T-helper 17 cell (primary cell): Measurements from ENCODE around the gene ZNF429. TPM values are rescaled to one million over a fixed set of nuclear protein-coding genes. Genes with fewer than 3 reads are reported as not detected.
"Not testable (repeated sequence)": the region's sequence is repeated elsewhere in the genome, so short reads cannot be mapped to it uniquely, and the experiment has no call there.

Source experiments
- ATAC-seq: fragments of 150-1000 bp; cut with Tn5 transposase; 2 replicates; pipeline ENCODE4 v1.10.0; 2021; ENCODE audit warnings: mild to moderate bottlenecking, moderate library complexity
- DNase-seq, 3 donors: peaks; one replicate each; pipeline versions ENCODE4 v3.0.0 to v3.0.0-alpha.2; 2020 to 2021
- H3K9me3 ChIP-seq: one replicate; pipeline ENCODE4 v1.7.0; 2013; ENCODE audit warnings: low read length, mild to moderate bottlenecking; ENCODE audit not compliant: control insufficient read depth, poor library complexity, severe bottlenecking
- H3K27ac Mint-ChIP-seq: one replicate; pipeline ENCODE4 v1.8.0; 2022; ENCODE audit warnings: mild to moderate bottlenecking, moderate library complexity, mixed read lengths
- H3K27me3 Mint-ChIP-seq: one replicate; pipeline ENCODE4 v1.8.0; 2022; ENCODE audit warnings: mixed read lengths
- H3K36me3 Mint-ChIP-seq: one replicate; pipeline ENCODE4 v1.8.0; 2022; ENCODE audit warnings: low read depth, mixed read lengths
- H3K4me1 Mint-ChIP-seq: one replicate; pipeline ENCODE4 v1.8.0; 2022; ENCODE audit warnings: mild to moderate bottlenecking, mixed read lengths
- H3K4me3 Mint-ChIP-seq: one replicate; pipeline ENCODE4 v1.8.0; 2022; ENCODE audit warnings: mild to moderate bottlenecking, moderate library complexity, mixed read lengths
- total RNA-seq, 4 donors: library from RNA in 2 of 4; stranded (reverse) in 2 of 4; gene quantifications; one replicate each; pipeline ENCODE4 v1.2.3 and lab custom pipeline; 2022 to 2026

ZNF429 gene
- total RNA-seq, 2 donors from 2014 or later: 10.7 to 12.4 TPM

DNA sequence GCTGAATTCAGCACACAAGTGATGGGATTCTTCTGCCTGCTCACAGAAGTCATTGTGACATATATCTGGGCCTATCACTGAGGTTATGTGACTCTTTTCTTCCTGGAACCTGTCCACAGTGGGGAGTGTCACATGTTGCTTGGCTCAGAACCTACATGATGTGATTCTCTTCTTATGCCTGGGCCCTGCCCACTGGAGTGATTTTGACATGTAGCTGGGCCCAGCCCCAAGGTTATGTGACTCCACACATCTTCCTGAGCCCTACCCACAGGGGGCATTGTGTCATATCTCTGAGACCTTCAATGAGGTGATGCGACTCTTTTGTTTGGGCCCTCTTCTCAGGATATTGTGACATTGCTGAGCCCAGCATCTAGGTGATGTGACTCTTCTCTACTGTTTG lies 17.4 kb upstream of the ZNF429 start:
- H3K9me3 ChIP-seq: no peaks in the 10 kb centered on the region
- DNase-seq (no peak), ATAC-seq (no peak)
- Mint-ChIP-seq H3K36me3 (no peaks in the 10 kb centered on the region), H3K4me1 (peaks cover 4% of the 10 kb centered on the region), H3K27ac (no peak overlapping the region), H3K27me3 (no peaks in the 10 kb centered on the region), H3K4me3 (no peak overlapping the region)

DNA sequence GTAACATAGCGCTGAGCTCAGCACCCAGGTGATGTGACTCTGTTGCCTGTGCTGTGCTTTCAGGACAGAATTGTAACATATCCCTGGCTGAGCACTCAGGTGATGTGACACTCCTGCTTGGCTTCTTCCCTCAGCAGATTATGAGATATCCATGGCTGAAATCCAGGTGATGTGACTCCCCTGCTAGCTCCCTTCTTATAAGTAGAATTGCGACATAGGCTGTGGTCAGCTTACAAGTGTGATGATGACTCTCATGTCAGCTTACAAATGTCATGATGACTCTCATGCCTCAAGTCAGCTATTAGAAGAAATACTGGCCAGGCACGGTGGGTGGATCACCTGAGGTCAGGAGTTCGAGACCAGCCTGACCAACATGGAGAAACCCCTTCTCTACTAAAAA lies 14.3 kb upstream of the ZNF429 start:
- Mint-ChIP-seq H3K27me3 (no peaks in the 10 kb centered on the region), H3K4me3 (no peak overlapping the region), H3K36me3 (no peaks in the 10 kb centered on the region), H3K27ac (no peak overlapping the region), H3K4me1 (no peaks in the 10 kb centered on the region)
- ATAC-seq (no peak), DNase-seq (no peak)
- no peaks in the 10 kb centered on the region for H3K9me3 ChIP-seq

DNA sequence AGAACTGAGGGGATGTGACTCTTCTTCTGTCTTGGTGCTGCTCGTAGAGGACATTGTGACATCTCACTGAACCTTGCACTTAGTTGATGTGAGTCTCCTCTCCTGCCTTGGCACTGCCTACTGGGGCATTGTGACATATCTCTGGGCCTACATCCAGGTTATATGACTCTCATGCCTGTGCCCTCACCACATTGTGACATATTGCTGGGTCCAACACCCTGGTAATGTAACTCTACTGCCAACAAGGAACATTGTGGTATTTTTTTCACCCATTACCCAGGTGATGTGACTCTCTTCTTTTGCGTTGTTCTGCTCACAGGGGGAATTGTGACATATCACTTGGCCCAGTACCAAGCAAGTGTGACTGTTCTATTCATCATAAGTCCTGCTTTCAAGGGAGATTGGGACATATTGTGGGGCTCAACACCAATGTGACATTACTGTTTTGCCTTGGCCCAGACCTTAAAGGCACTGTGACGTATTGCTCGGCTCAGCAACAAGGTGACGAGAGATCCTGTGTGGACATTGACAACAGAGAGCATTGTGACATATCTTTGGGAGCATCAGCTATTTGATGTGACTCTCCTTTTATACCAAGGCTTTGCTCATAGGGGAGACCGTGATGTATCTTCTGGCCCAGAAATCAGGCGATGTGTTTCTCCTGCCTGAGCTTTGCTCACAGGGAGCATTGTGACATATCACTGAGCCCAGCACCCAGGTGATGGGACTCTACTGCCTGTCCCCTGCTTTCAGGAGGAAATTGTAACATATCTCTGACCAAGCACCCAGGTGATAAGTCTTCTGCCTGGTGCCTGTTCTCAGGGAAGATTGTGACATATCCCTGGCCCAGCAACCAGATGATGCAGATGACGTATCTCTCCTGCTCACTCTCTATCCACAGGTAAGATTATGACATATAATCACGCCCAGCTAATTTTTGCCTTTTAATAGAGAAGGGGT lies 12.2 kb upstream of the ZNF429 start:
- no peaks in the 10 kb centered on the region for H3K9me3 ChIP-seq
- H3K27me3 Mint-ChIP-seq: no peaks in the 10 kb centered on the region
- ATAC-seq: no peak
- no peak for DNase-seq
- no peak overlapping the region for H3K4me3 Mint-ChIP-seq
- H3K4me1 Mint-ChIP-seq: no peaks in the 10 kb centered on the region
- H3K27ac Mint-ChIP-seq: no peak overlapping the region
- H3K36me3 Mint-ChIP-seq: no peaks in the 10 kb centered on the region

DNA sequence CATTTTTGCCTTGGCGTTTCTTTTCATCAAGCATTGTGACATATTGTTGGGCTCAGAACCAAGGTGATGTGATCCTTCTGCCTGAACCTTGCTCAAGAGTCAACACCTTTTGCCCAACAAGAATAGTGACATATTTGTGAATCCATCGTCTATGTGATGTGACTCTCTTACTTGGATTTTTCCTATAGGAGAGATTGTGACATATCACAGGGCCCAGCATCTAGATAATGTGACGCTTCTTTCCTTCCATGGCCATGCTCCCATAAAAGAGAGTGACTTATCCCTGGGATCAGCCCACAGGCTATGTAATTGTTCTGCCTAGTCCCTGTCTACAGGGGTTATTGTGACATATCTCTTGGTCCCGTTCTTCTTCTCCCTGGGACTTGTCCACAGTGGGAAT lies 8.5 kb upstream of the ZNF429 start:
- no peaks in the 10 kb centered on the region for H3K27me3 Mint-ChIP-seq
- H3K36me3 Mint-ChIP-seq: no peaks in the 10 kb centered on the region
- ATAC-seq (no peak), DNase-seq (no peak)
- H3K9me3 ChIP-seq: no peaks in the 10 kb centered on the region
- H3K27ac Mint-ChIP-seq: no peak overlapping the region
- no peak overlapping the region for H3K4me3 Mint-ChIP-seq
- H3K4me1 Mint-ChIP-seq: no peaks in the 10 kb centered on the region

DNA sequence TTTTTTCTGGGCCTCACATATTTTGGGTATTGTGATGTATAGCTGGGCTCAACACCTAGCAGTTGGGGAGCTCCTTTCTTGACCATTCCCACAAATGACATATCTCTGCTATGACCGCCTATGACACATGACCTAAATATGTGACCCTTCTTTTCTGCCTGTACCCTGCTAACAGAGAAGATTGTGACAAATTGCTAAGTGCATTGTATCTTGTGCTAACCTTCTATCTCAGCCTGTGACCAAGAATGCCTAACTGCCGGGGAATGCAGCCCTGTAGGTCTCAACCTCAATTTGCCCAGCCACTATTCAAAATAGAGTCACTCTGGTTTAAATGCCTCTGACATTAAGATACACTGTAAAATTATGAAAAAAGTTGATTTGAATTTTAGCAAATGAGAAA lies 6.8 kb upstream of the ZNF429 start:
- Mint-ChIP-seq H3K27me3 (no peaks in the 10 kb centered on the region), H3K36me3 (no peaks in the 10 kb centered on the region), H3K27ac (no peak overlapping the region), H3K4me3 (no peak overlapping the region), H3K4me1 (no peaks in the 10 kb centered on the region)
- ATAC-seq (no peak), DNase-seq (no peak)
- H3K9me3 ChIP-seq: no peaks in the 10 kb centered on the region

DNA sequence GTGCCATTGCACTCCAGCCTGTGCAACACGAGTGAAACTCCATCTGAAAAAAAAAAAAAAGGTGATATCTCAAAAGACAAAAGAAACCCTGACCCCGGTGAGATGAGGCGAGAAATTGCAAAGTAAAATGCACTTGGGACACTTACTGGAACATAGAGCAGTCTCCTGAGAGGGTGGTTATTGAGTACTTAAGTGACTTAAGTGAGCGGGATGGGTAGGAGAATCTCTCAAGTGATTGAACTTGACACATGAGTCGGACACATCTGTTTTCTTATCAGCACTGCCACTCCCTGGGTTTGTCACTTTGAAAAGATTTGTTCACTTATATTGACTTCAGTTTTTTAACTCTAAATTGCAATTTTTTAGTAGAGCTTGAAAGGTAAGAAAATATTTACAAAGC lies 2.8 kb downstream of the ZNF429 start:
- H3K4me3 Mint-ChIP-seq: peak overlapping the region; percentile 50
- H3K9me3 ChIP-seq: no peaks in the 10 kb centered on the region
- no peaks in the 10 kb centered on the region for H3K27me3 Mint-ChIP-seq
- DNase-seq (no peak), ATAC-seq (no peak)
- H3K36me3 Mint-ChIP-seq: peaks cover 5% of the 10 kb centered on the region
- peak overlapping the region; percentile 98 for H3K27ac Mint-ChIP-seq
- H3K4me1 Mint-ChIP-seq: peaks cover 25% of the 10 kb centered on the region

DNA sequence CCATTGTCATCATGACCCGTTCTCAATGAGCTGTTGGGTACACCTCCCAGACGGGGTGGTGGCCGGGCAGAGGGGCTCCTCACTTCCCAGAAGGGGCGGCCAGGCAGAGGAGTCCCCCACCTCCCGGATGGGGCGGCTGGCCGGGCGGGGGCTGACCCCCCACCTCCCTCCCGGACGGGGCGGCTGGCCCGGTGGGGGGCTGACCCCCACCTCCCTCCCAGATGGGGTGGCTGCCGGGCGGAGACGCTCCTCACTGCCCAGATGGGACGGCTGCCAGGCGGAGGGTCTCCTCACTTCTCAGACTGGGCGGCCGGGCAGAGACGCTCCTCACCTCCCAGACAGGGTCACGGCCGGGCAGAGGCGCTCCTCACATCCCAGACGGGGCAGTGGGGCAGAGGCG lies 5.7 kb downstream of the ZNF429 start:
- not testable (repeated sequence) for H3K9me3 ChIP-seq, ATAC-seq, DNase-seq, H3K36me3 Mint-ChIP-seq, H3K27me3 Mint-ChIP-seq, H3K4me3 Mint-ChIP-seq, H3K27ac Mint-ChIP-seq
- peaks cover 18% of the 10 kb centered on the region for H3K4me1 Mint-ChIP-seq

DNA sequence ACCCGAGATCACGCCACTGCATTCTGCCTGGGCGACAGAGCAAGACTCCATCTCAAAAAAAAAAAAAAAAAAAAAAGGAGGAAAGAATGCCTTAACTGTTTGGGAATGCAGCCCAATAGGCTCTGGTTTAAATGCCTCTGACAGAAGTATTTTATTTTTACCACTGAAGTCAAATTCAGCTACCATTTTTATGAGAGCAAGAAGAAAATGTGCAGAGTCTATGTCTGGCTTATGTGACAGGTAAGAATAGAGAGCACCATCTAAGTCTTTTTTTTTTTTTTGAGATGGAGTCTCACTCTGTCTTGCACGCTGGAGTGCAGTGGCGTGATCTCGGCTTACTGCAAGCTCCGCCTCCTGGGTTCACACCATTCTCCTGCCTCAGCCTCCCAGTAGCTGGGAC lies 7.2 kb downstream of the ZNF429 start:
- H3K4me3 Mint-ChIP-seq, H3K27ac Mint-ChIP-seq, ATAC-seq, H3K27me3 Mint-ChIP-seq, DNase-seq, H3K9me3 ChIP-seq, H3K36me3 Mint-ChIP-seq: not testable (repeated sequence)
- H3K4me1 Mint-ChIP-seq: peaks cover 12% of the 10 kb centered on the region

DNA sequence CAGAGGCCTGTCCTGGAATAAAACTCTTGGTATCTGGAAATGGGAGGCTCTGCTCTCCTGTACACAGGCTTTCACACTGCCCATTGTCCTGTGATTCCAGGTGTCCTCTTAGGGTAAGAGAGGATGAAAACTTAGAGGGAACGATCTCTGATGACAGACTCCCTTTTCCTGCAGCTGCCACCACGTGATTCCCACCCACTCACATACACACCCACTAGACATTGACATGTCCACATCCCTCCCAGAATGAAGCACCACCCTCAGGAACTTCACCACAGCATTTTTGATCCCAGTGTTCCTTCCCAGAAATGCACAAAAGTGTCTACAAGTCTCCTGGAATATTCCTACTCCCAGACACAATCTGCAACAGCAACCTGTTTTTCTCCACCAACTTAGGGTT lies 8.2 kb downstream of the ZNF429 start:
- H3K4me3 Mint-ChIP-seq: no peak overlapping the region
- no peaks in the 10 kb centered on the region for H3K27me3 Mint-ChIP-seq
- DNase-seq: no peak
- no peak overlapping the region for H3K27ac Mint-ChIP-seq
- no peaks in the 10 kb centered on the region for H3K9me3 ChIP-seq
- H3K4me1 Mint-ChIP-seq: peaks cover 6% of the 10 kb centered on the region
- H3K36me3 Mint-ChIP-seq: peaks cover 8% of the 10 kb centered on the region
- ATAC-seq: no peak

DNA sequence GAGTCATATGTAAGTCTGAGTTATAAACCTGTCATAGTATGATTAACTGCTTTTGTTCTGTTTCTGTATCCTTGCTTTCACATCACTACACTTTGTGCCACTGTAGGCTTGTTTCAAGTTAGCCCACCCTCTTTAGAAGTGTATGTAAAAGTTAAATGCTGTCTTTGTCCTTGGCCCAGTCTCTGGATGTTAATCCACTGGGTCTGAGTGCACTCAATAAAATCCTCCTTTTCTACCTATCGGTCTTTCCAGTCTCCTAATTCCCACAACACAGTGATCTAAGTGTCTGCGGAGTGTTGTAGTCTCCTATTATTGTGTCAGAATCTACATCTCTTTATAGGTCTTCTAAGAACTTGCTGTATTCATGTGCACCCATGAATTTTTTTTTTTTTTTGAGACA lies 14.1 kb downstream of the ZNF429 start:
- Mint-ChIP-seq H3K4me3 (no peak overlapping the region), H3K27ac (no peak overlapping the region), H3K27me3 (no peaks in the 10 kb centered on the region), H3K36me3 (peaks cover 11% of the 10 kb centered on the region), H3K4me1 (no peaks in the 10 kb centered on the region)
- DNase-seq (no peak), ATAC-seq (no peak)
- peaks cover 22% of the 10 kb centered on the region for H3K9me3 ChIP-seq

DNA sequence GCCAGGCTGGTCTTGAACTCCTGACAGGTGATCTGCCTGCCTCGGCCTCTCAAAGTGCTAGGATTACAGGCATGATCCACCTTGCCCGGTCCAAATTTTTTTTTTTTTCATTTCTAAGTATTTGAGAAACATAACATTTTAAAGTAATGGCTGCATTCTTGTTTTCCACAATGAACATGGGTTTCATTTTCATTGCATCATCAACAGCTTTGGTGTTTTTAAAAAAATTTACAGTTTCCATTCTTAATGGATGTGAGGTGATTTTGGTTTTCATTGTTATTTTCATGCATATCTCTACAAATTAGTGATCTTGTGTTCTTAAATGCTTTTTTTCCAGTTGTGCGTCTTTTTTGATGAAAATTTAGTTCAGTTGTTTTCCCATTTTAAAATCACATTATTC lies 27.5 kb downstream of the ZNF429 start:
- peaks cover 28% of the 10 kb centered on the region for H3K9me3 ChIP-seq
- no peaks in the 10 kb centered on the region for H3K4me1 Mint-ChIP-seq
- no peaks in the 10 kb centered on the region for H3K27me3 Mint-ChIP-seq
- no peak overlapping the region for H3K27ac Mint-ChIP-seq
- no peak overlapping the region for H3K4me3 Mint-ChIP-seq
- DNase-seq (no peak), ATAC-seq (no peak)
- H3K36me3 Mint-ChIP-seq: peaks cover 7% of the 10 kb centered on the region

DNA sequence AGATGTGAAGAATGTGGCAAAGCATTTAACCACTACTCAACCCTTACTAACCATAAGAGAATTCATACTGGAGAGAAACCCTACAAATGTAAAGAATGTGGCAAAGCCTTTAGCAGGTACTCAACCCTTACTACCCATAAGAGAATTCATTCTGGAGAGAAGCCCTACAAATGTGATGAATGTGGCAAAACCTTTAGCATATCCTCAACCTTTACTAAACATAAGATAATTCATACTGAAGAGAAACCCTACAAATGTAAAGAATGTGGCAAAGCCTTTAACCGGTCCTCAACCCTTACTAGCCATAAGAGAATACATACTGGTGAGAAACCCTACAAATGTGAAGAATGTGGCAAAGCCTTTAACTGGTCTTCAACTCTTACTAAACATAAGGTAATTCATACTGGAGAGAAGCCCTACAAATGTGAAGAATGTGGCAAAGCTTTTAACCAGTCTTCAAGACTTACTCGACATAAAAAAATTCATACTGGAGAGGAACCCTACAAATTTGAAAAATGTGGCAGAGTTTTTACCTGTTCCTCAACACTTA lies 31.4 kb downstream of the ZNF429 start:
- not testable (repeated sequence) for H3K27ac Mint-ChIP-seq, H3K36me3 Mint-ChIP-seq, H3K27me3 Mint-ChIP-seq, DNase-seq, ATAC-seq, H3K4me3 Mint-ChIP-seq, H3K4me1 Mint-ChIP-seq
- peaks cover 24% of the 10 kb centered on the region for H3K9me3 ChIP-seq

DNA sequence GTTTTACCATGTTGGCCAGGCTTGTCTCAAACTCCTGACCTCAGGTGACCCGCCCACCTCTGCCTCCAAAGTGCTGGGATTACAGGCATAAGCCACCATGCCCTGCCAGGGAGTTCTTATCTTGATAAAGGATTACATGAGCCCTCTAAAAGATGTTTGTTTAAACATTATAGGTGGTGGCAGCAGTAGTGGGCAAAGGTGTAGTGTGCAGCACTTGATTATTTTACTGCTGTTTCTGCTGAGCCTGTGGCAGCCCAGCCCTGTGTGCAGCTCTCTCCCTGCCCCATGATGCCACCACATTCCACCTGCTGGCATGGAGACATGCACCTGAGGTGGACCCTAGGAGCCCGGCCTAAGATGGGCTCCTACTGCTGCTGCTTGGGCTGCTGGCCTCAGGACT lies 54.0 kb downstream of the ZNF429 start:
- no peak overlapping the region for H3K4me3 Mint-ChIP-seq
- H3K4me1 Mint-ChIP-seq: no peaks in the 10 kb centered on the region
- peaks cover 4% of the 10 kb centered on the region for H3K36me3 Mint-ChIP-seq
- H3K9me3 ChIP-seq: peaks cover 10% of the 10 kb centered on the region
- ATAC-seq (no peak), DNase-seq (no peak)
- no peaks in the 10 kb centered on the region for H3K27me3 Mint-ChIP-seq
- no peak overlapping the region for H3K27ac Mint-ChIP-seq

DNA sequence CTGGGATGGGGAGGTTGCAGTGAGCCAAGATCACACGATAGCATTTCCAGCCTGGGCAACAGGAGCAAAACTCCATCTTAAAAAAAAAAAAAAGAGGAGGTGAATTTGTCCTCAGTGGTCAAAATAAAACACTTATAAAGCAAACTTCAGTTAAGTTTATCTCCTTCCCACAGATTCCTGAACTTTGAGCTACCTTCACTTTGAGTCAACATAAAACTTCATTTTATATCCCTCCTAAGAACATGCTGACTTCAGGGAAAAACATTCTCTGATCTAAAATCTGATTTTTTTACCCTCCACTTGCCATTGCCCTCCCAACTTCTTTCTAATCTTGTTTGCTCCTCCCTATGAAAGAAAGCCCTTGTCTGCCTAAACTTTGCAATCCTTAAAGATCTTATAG lies 59.0 kb downstream of the ZNF429 start:
- H3K9me3 ChIP-seq: peaks cover 3% of the 10 kb centered on the region
- ATAC-seq (no peak), DNase-seq (no peak)
- Mint-ChIP-seq H3K4me3 (no peak overlapping the region), H3K36me3 (peaks cover 4% of the 10 kb centered on the region), H3K4me1 (no peaks in the 10 kb centered on the region), H3K27me3 (no peaks in the 10 kb centered on the region), H3K27ac (no peak overlapping the region)
